Stimulated activated CD8-positive, alpha-beta memory T cell treated with anti-CD3 and anti-CD28 coated beads, Interleukin-7, amount 100 ng/mL, for 24 hours (primary cell): Measurements from ENCODE around the gene CDC34.

Source experiments
- DNase-seq: peaks from one replicate; pipeline ENCODE4 v3.0.0-alpha.2; 2020; ENCODE audit warnings: low read depth

CDC34 gene

DNA sequence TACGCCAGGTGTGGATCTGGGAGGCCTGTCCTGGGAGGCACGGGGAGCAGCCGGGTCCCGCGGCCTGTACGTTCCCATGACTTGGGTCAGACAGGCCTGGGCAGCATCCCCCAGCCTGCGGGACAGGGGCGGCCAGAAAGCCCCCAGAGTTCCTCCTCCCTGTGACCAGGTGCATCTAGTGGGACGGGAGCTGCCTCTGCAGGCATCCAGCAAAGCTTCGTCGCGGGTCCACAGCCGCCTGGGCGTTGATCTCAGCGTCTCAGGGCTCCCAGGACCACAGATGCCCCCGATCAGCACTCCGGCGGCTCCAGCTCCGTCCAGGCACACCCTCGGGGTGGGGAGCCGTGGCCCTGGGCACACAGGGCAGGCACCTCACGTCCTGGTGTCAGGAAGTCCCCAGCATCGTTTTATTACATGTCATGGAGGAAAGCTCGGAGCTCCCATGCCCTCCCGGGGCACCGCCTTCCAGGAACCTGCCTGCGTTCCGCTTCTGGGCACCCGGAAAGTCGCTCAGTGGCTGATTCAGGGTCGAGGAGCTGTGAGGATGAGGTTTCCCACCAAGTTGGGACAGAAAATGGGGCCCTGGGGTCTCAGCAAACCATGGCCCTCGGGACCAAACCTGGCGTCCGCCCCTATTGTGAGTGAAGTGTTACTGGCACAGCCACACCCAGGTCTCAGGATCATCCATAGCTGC lies 10.8 kb downstream of the CDC34 start:
- no peak for DNase-seq

DNA sequence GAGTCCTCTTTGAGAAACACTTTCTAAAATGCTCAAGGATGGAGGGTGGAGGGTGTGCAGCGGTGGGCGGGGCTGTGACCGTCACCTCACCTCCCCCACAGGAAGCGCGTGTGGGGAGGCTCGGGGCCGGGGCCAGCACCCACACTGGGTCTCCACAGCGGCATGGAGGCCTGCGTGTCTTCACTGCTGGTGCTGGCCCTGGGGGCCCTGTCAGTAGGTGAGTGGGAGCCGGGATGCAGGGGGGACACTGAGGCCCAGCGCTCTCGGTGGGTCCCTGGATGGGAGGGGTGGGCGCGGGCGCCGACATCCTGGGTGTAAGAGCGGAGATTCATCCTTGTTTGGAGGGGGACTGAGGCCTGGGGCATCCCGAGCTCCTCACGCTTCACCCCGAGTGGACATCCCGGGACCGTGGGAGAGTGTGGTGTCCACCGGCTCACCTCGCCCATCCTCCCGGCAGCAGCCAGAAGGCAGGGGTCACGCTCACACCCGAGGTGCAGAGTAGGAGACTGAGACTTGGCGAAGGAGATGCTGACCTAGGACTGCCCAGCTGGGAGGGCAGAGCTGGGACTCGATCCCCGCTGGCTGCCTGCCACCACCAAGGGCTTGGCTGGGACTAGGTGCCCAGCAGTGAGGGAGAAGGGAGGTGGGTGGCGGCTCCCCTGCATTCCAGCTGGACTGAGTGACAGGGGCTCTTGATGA lies 12.5 kb downstream of the CDC34 start, which contains the start of gene GZMM:
TSS of gene GZMM (plus strand) at position 144 of the 699 bp plus-strand sequence. CDS start at position 163, 19 bp downstream.
- peak; percentile 53 for DNase-seq

GRCh38 chr19:547117-547516 lies 15.6 kb downstream of the CDC34 start:
- DNase-seq = no peak

- DNase-seq = no peak
Measured at GRCh38 chr19:547836-548720, 16.5 kb downstream of the CDC34 start.

DNA sequence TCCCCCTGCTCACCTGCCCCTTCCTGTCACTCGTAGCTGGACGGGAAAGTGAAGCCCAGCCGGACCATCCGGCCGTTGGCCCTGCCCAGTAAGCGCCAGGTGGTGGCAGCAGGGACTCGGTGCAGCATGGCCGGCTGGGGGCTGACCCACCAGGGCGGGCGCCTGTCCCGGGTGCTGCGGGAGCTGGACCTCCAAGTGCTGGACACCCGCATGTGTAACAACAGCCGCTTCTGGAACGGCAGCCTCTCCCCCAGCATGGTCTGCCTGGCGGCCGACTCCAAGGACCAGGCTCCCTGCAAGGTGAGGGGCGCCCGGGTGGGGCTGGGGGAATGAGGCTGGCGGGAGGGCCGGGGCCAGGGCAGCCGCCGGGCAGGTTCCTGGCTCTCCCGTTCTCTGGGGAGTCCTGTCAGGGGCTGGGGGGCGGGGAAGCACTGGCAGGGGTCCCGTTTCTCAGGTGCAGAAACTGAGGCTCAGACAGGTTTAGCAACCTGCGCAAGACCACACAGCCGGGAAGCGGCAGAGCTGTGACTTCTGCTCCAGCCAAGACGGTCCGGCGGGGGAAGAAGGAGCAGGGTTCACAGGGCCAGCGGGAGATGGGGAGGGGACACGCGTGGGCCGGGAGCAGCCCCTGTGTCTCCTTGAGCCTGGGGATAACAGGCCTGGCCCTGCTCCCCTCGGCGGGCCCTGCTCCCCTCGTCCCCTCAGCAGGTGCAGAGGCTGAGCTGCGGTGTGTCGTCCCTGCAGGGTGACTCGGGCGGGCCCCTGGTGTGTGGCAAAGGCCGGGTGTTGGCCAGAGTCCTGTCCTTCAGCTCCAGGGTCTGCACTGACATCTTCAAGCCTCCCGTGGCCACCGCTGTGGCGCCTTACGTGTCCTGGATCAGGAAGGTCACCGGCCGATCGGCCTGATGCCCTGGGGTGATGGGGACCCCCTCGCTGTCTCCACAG lies 17.6 kb downstream of the CDC34 start:
- no peak for DNase-seq

- DNase-seq = no peak
Measured at GRCh38 chr19:554817-555216, 23.3 kb downstream of the CDC34 start.

DNA sequence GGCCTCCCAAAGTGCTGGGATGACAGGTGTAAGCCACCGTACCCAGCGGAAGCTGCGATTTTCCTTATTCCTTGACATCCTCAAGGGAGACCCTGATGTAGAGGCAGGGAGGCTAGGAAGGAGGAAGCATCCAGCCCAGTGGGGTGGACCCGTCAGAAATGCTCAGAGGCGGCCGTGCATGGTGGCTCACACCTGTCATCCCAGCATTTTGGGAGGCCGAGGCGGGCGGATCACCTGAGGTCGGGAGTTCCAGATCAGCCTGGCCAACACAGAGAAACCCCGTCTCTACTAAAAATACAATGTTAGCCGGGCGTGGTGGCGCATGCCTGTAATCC lies 23.9 kb downstream of the CDC34 start:
- DNase-seq = no peak

DNA sequence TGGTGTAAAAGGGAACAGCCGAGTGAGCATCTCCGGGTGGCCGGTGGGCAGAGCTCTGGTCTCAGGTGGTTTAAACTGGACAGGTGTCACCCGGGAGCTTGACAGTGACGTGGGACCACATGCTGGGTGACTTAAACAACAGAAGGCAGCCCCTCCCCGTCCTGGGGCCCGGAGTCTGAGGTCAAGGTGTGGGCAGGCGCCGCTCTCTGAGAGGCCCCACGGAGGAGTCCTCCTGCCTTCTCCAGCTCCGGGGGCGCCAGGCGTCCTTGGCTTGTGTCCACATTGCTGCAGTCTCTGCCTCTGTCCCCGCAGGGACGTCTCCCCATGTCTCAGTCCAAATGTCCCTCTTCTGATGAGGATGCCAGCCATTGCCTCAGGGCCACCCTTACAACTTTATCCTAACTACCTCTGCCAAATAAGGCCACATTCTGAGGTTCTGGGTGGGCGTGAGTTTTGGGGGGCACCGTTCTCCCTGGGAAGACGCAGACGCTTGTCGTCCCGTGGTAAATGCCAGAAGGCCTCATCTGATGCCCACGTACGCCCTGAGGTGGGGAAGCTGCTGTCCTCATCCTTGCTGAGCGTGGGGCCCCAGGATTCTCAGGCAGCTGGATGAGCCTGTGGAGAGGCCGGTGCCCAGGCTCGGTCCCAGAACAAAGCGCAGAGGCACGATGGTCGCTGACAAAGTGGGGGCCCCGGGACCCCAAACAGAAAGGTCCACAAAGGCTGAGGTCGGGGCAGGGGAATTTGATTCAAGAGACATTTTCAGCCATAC lies 25.2 kb downstream of the CDC34 start:
- DNase-seq = no peak

DNA sequence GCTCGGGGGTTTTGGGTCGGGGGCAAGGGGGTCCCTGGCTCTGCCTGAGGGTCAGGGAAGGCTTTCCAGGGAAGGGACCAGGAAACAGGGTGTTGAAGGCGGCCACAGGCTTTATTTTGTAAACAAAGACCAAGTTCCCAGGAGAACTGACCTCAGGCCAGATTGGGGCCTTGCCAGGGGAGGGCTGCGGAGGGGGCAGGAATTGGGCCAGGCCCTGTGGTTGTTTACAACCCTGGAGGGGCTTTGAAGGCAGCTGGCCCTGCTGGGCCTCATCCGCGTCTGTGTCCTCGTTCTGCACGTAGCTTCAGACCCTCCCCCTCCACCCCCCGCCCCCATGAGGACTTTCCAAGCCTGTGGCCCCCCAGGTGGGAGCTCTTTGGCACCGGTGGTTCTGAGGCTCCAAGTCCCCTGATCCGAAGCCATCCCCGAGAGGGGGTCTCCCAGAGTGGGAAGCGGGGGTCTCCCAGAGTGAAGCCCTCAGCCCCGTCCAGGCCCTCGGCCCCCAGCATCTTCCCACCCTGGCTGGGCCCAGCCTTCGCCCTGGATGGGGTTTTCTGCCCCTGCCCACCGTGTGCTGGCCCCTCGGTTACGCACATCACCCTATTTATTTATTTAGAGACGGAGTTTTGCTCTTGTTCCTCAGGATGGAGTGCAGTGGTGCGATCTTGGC lies 27.3 kb downstream of the CDC34 start:
- no peak for DNase-seq

- DNase-seq = no peak
Measured at GRCh38 chr19:560121-560520, 28.6 kb downstream of the CDC34 start.

- no peak for DNase-seq
Measured at GRCh38 chr19:566403-566802, 34.8 kb downstream of the CDC34 start.

- DNase-seq = no peak
Measured at GRCh38 chr19:566844-567243, 35.3 kb downstream of the CDC34 start.

DNA sequence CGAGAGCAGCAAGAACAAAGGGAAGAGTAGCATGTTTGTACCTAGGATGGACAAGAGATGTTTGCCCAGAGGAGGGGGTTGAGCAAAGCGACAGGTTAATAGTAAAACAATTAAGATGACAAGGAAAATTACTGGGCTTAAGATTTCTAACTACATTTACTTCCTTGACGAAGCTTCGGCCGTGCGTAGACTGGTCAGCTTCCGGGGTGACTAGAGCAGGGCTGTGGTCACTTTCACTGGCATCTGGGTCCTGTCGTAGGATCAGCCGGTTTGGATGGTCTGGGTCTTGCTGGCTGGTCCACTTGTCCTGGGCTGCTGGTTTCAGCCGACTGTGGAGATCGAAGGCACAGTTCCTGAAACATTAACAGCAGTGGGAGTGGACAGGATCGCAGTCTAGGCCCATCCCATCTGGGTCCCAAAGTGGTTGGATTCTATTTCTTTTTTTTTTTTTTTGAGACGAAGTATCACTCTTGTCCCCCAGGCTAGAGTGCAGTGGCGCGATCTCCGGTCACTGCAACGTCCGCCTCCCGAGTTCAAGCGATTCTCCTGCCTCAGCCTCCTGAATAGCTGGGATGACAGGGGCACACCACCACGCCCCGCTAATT lies 35.8 kb downstream of the CDC34 start:
- no peak for DNase-seq

- DNase-seq = no peak
Measured at GRCh38 chr19:570251-570686, 38.7 kb downstream of the CDC34 start.

DNA sequence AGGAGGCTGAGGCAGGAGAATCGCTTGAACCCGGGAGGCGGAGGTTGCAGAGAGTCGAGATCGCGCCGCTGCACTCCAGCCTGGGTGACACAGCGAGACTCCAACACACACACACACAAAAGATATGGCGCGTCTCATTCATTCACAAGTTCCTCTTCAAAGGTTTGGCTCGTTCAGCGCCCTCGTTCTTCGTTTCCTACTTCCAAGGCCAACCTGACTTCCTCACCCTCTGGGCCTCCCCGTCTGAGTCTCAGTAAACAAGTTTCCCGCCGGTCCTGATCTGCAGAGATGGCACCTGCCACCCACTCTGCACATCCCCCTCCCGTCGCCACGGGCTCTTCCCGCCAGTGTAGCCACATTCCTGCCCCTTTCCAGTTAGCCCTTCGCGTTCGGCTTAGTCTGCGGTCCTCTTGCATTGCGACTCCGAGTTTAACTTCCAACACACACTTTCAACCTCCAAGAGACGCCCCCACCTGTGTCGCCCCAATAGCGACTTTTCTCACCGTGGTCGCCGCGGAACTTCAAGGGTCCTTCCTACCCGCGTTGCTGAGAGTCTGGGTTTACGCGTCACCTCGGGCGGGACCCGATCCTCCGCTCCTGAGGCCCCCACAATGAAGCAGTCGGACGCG lies 39.5 kb downstream of the CDC34 start:
- DNase-seq = peak; percentile 30

DNA sequence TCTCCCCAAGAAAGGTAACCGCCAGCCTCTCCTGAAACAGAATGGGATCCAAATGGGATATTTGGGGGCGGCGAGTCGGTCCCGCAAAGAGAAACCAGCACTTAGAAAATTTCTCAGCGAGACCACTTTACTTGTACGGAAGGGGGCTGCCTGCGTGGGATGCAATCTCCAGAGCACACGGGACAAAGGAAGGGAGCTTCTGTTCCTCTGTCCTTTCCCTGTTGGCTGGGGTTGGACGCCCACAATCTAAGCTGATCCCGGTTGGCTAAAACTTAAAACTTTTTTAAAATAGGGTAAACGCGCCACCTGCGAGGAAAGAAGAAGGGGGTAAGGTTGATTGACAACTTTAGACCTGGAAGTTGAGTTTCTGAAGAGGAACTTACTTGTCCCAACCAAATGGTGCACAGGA lies 40.0 kb downstream of the CDC34 start:
- DNase-seq = no peak

DNA sequence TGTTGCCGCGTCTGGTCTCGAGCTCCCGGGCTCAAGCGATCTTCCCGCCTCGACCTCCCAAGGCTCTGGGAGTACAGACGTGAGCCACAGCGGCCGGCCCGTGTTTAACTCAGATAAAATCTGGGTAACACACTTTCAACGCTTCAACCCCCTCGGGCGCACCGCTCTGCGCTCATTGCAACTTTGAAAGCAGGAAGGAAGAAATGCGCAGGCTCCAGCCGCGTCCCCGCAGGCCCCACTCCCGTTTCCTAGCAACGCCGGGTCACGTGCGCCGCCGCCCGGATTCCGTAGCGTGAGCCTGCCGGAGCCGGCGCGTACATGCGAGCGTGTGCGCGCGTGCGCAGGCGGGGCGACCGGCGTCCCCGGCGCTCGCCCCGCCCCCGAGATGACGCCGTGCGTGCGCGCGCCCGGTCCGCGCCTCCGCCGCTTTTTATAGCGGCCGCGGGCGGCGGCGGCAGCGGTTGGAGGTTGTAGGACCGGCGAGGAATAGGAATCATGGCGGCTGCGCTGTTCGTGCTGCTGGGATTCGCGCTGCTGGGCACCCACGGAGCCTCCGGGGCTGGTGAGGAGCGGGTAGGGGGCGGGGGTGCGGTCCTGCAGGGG lies 40.7 kb downstream of the CDC34 start, which contains the start of gene BSG:
TSS of gene BSG (plus strand) at position 457 of the 603 bp plus-strand sequence. CDS start at position 496, 39 bp downstream.
- DNase-seq = peak; percentile 98

DNA sequence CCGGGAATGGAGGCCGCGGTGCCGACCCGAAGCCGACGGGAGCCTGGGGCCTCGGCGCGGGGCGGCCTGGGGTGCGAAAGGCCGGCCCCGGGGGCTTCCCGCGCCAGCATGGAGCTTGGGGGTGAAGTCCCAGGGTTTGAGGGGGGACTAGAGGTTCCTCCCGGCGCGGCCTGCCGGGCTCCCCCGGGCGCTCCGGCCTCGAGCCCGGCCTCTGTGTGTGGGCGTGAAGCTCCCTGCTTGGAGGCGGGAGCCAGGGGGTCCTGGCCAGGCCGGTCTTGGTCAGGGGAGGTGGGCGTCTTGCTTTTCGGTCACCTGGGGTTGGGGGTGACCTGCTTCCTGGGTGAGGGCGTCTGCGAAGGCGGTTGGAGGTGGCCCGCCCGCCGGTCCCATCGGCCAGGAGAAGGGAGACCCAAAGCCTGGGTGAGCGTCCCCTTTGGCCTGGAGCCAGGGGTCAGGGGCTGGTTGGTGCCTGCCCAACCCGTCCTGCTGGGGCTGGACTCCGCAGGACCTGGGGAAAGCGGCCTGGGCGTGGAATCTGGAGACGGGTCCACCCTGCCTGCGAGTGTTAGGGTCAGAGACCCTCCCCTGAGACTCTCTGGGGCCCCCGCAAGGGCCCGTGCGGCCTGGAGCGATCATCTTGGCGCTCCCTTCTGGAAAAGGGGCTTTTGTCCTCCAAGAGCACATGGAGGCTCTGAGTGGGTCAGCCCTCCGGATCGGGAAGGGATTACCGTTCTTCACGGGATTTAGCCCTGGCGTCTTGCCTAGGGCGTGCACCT lies 41.4 kb downstream of the CDC34 start:
- no peak for DNase-seq
